HEK293 (cell line): ENCODE data around the gene ARHGDIA.

Experiments used
- CTCF ChIA-PET: fragments of 350-600 bp; formaldehyde crosslinking; extraction: SDS; loops from one replicate; lab custom pipeline; 2021; ENCODE audit warnings: antibody characterized with exemption; lab: Yijun Ruan, JAX
- POLR2A ChIA-PET: fragments of 300-600 bp; formaldehyde crosslinking; extraction: SDS; loops from one replicate; lab custom pipeline; 2020; ENCODE audit warnings: antibody characterized with exemption, inconsistent platforms; lab: Yijun Ruan, JAX
- H3K27ac ChIP-seq: fragments of 200-500 bp; sonication (Bioruptor generic); 2 replicates; pipeline ENCODE4 v1.5.1; 2014; ENCODE audit warnings: low read depth, low read length, control low read depth, inconsistent platforms; ENCODE audit errors: extremely low read depth
- H3K36me3 ChIP-seq, 2 experiments: fragments of 200-500 bp in 1 of 2; sonication (Bioruptor generic) in 1 of 2; 1 replicate in 1 of 2; 2 replicates in 1 of 2; pipeline ENCODE4 v1.5.1; 2014 to 2017; ENCODE audit warnings: inconsistent platforms in 2 of 2, low read length in 2 of 2; ENCODE audit not compliant: control insufficient read depth in 2 of 2, insufficient read depth in 1 of 2
- H3K4me1 ChIP-seq: fragments of 200-500 bp; sonication (Bioruptor generic); 2 replicates; pipeline ENCODE4 v1.5.1; 2014; ENCODE audit warnings: mild to moderate bottlenecking, low read length, inconsistent platforms; ENCODE audit not compliant: control insufficient read depth, insufficient read depth
- H3K4me3 ChIP-seq: 2 replicates; pipeline ENCODE4 v1.5.1; 2011; ENCODE audit warnings: low read depth, mild to moderate bottlenecking, control low read depth, low read length, moderate library complexity
- H3K9me3 ChIP-seq: fragments of 200-500 bp; sonication (Bioruptor generic); 2 replicates; pipeline ENCODE4 v1.5.1; 2014; ENCODE audit warnings: low read depth, low read length, inconsistent platforms; ENCODE audit not compliant: control insufficient read depth, insufficient read depth
- GLI4 ChIP-seq: fragments of 450-650 bp; formaldehyde crosslinking; IDR thresholded peaks from 2 replicates; pipeline ENCODE4 v1.5.1; 2016; ENCODE audit warnings: missing biosample characterization, missing genetic modification characterization
- GLIS2 ChIP-seq: fragments of 450-650 bp; formaldehyde crosslinking; IDR thresholded peaks from 2 replicates; pipeline ENCODE4 v1.5.1; 2016; ENCODE audit warnings: missing biosample characterization, missing genetic modification characterization
- HOXA7 ChIP-seq: sonication (generic); formaldehyde crosslinking; IDR thresholded peaks from 2 replicates; pipeline ENCODE4 v1.8.1; 2022; ENCODE audit warnings: missing genetic modification reagents, borderline replicate concordance
- KLF1 ChIP-seq: fragments of 450-650 bp; formaldehyde crosslinking; IDR thresholded peaks from 2 replicates; pipeline ENCODE4 v1.5.1; 2016; ENCODE audit warnings: missing biosample characterization, missing genetic modification characterization
- KLF17 ChIP-seq: fragments of 450-650 bp; formaldehyde crosslinking; IDR thresholded peaks from 2 replicates; pipeline ENCODE4 v1.5.1; 2016; ENCODE audit warnings: missing biosample characterization, missing genetic modification characterization
- SCRT2 ChIP-seq: fragments of 450-650 bp; formaldehyde crosslinking; IDR thresholded peaks from 2 replicates; pipeline ENCODE4 v1.5.1; 2016; ENCODE audit warnings: missing biosample characterization, missing genetic modification characterization
- ZBTB10 ChIP-seq: fragments of 450-650 bp; formaldehyde crosslinking; IDR thresholded peaks from 2 replicates; pipeline ENCODE4 v1.5.1; 2016; ENCODE audit warnings: missing biosample characterization, missing genetic modification characterization
- ZNF157 ChIP-seq: fragments of 450-650 bp; formaldehyde crosslinking; IDR thresholded peaks from 2 replicates; pipeline ENCODE4 v1.5.1; 2016; ENCODE audit warnings: missing biosample characterization, missing genetic modification characterization
- ZNF2 ChIP-seq: fragments of 450-650 bp; formaldehyde crosslinking; IDR thresholded peaks from 2 replicates; pipeline ENCODE4 v1.5.1; 2016; ENCODE audit warnings: missing biosample characterization, missing genetic modification characterization
- ZNF596 ChIP-seq: fragments of 450-650 bp; IDR thresholded peaks from 2 replicates; pipeline ENCODE4 v1.5.0; 2018; ENCODE audit warnings: missing biosample characterization, mild to moderate bottlenecking, missing genetic modification characterization, moderate library complexity
- ZNF600 ChIP-seq: fragments of 450-650 bp; formaldehyde crosslinking; IDR thresholded peaks from 2 replicates; pipeline ENCODE4 v1.5.1; 2016; ENCODE audit warnings: missing biosample characterization, missing genetic modification characterization
- ZNF645 ChIP-seq: fragments of 450-650 bp; formaldehyde crosslinking; IDR thresholded peaks from 2 replicates; pipeline ENCODE4; 2016; ENCODE audit warnings: missing biosample characterization, missing genetic modification characterization
- ZNF776 ChIP-seq: fragments of 450-650 bp; formaldehyde crosslinking; IDR thresholded peaks from 2 replicates; pipeline ENCODE4 v1.5.0; 2017; ENCODE audit warnings: missing biosample characterization, missing genetic modification characterization, borderline replicate concordance

The ARHGDIA gene

GRCh38 chr17:81821147-81821546 is 50.0 kb downstream of the ARHGDIA start:
- TF ChIP-seq ZBTB10 (0 out of 2 replicates have a peak, but pooled peaks have one; percentile 10), SCRT2 (tag by site-specific recombination) (peak; percentile 42; the same call in 1 of the 2 replicates), ZNF645 (tag by site-specific recombination) (no peak), ZNF157 (tag by site-specific recombination) (no peak), HOXA7 (CRISPR knock-in tag) (no peak), KLF1 (tag by site-specific recombination) (peak; percentile 4; the same call in 1 of the 2 replicates), GLI4 (tag by site-specific recombination) (no peak), GLIS2 (tag by site-specific recombination) (0 out of 2 replicates have a peak, but pooled peaks have one; percentile 10), ZNF2 (no peak), KLF17 (tag by site-specific recombination) (0 out of 2 replicates have a peak, but pooled peaks have one; percentile 18)
- peaks cover 0 to 10% of the 10 kb centered on the region in 2 experiments; a peak in 1 of 3 replicates for H3K36me3 ChIP-seq
- H3K4me3 ChIP-seq, result no peak overlapping the region
- no peaks in the 10 kb centered on the region for H3K9me3 ChIP-seq
- ChIA-PET POLR2A (interaction anchor here (0.7 to 2.1 kb wide), 6 partner anchors 12 to 118 kb away, joined by 3 to 9 read pairs (median 4); partner anchors contain the start of genes MCRIP1 and MRPL12), CTCF (interaction anchor here (0.7 to 1.8 kb wide), 4 partner anchors 12 to 314 kb away, joined by 3 to 12 read pairs (median 5); partner anchors contain the start of genes MCRIP1 and PPP1R27)
- H3K4me1 ChIP-seq, result peaks cover 10% of the 10 kb centered on the region
- H3K27ac ChIP-seq, result 0 out of 2 replicates have a peak overlapping the region, but pooled peaks have one; percentile 44

- Histone ChIP-seq H3K36me3 (peaks cover 0 to 10% of the 10 kb centered on the region in 2 experiments; a peak in 1 of 3 replicates), H3K27ac (no peak overlapping the region), H3K9me3 (no peaks in the 10 kb centered on the region), H3K4me1 (peaks cover 19% of the 10 kb centered on the region), H3K4me3 (no peak overlapping the region)
- CTCF ChIA-PET, result no interaction called here
- POLR2A ChIA-PET, result interaction anchor here (0.6 to 1.1 kb wide), 4 partner anchors 13 to 140 kb away, joined by 3 to 5 read pairs (median 4); partner anchors contain the start of gene MCRIP1
- TF ChIP-seq ZNF596 (tag by site-specific recombination), result no peak
- peak; percentile 3; the same call in 1 of the 2 replicates for TF ChIP-seq GLIS2 (tag by site-specific recombination)
Measured at GRCh38 chr17:81819708-81820107, 51.4 kb downstream of the ARHGDIA start.

GRCh38 chr17:81817758-81818147 is 53.4 kb downstream of the ARHGDIA start:
- ChIA-PET POLR2A (interaction anchor here (0.6 to 1.4 kb wide), 3 partner anchors 10 to 137 kb away, joined by 3 to 6 read pairs (median 4); no protein-coding TSS in a partner anchor), CTCF (interaction anchor here (0.6 to 0.9 kb wide), 4 partner anchors 10 to 790 kb away, joined by 3 to 4 read pairs (median 4); no protein-coding TSS in a partner anchor)
- no peaks in the 10 kb centered on the region for H3K9me3 ChIP-seq
- H3K4me1 ChIP-seq, result peaks cover 20% of the 10 kb centered on the region
- H3K4me3 ChIP-seq, result no peak overlapping the region
- peak; percentile 51; the same call in 1 of the 2 replicates for TF ChIP-seq ZNF600
- no peak for TF ChIP-seq ZNF776
- H3K27ac ChIP-seq, result no peak overlapping the region
- peaks cover 0 to 3% of the 10 kb centered on the region in 2 experiments; a peak in 1 of 3 replicates for H3K36me3 ChIP-seq
